ENCODE measurements around the gene IPPK.
A peak's percentile ranks its signal among the peaks of the same experiment; 100 is the strongest.

The IPPK gene, protein sequence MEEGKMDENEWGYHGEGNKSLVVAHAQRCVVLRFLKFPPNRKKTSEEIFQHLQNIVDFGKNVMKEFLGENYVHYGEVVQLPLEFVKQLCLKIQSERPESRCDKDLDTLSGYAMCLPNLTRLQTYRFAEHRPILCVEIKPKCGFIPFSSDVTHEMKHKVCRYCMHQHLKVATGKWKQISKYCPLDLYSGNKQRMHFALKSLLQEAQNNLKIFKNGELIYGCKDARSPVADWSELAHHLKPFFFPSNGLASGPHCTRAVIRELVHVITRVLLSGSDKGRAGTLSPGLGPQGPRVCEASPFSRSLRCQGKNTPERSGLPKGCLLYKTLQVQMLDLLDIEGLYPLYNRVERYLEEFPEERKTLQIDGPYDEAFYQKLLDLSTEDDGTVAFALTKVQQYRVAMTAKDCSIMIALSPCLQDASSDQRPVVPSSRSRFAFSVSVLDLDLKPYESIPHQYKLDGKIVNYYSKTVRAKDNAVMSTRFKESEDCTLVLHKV

DNA sequence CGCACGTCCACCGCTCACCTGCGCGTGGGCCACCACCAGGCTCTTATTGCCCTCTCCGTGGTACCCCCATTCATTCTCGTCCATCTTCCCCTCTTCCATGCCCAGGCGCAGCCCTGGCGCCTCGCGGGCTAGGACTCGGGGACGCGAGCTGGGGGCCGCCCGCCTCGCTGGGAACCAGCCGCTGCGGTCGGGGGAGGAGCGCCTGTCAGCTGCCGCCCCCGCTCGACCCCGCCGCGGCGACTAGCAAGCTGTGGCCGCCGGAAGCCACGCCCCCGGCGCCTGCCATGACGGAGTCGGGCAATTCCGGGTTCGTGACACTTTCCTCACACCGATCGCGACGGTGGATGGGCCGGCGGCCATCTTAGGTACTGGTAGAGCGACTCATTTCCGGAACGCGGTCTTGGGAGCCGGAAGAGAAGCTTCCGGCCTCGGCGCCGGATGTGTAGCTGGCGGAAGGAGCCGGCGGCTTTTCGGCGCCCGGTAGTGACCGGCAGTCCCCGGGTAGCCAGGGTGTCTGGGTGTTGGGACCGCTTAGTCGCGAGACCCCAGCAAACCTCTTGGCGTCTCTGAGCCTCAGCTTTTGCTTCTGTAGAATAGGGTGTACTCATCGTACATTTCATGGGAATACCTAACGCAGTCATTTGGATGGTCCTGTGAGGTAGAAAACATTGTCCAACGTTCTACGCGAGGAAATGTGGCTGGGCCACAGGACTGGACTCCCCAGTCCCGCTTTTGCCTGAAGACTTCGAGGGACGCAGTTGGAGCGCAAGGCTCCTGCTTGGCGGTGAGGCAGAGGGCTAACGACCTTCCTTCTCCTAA is at the start of gene IPPK:
Gene IPPK, minus strand, starts transcription at position 242 of the 819 bp plus-strand sequence. Its CDS starts 143 bp downstream, at position 99.
- DNase-seq (ENCODE audit: low read depth): peak; percentile 98

DNA sequence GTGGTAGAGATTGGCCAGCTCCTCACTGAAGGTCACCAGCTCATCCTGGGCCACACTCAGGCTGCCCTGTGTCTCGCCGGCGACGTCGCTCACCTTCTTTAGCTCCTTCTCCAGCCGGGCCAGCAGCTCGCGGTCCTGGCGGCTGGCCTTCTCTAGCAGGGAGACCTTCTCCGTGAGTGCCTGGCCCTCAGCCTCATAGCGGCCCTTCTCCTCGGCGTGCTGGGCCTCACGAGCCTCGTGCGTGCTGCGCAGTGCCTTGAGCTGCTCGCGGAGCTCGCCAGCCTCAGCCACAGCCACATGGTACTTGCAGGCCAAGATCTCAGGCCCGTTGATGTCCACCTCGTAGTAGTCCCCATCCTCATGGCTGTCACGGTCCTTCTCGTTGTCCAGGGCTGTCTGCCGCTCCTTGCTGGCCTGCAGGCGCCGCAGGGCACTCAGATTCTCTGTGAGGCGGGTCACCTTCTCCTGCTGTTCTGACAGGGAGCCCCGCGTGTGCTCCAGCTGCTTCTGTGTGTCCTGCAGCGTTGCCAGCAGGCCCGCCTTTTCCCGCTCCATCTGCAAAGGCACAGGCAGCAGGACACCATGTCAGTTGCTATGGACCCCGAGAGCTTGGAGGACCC is 49.2 kb upstream of the IPPK start:
- DNase-seq (ENCODE audit: low read depth): no peak

DNA sequence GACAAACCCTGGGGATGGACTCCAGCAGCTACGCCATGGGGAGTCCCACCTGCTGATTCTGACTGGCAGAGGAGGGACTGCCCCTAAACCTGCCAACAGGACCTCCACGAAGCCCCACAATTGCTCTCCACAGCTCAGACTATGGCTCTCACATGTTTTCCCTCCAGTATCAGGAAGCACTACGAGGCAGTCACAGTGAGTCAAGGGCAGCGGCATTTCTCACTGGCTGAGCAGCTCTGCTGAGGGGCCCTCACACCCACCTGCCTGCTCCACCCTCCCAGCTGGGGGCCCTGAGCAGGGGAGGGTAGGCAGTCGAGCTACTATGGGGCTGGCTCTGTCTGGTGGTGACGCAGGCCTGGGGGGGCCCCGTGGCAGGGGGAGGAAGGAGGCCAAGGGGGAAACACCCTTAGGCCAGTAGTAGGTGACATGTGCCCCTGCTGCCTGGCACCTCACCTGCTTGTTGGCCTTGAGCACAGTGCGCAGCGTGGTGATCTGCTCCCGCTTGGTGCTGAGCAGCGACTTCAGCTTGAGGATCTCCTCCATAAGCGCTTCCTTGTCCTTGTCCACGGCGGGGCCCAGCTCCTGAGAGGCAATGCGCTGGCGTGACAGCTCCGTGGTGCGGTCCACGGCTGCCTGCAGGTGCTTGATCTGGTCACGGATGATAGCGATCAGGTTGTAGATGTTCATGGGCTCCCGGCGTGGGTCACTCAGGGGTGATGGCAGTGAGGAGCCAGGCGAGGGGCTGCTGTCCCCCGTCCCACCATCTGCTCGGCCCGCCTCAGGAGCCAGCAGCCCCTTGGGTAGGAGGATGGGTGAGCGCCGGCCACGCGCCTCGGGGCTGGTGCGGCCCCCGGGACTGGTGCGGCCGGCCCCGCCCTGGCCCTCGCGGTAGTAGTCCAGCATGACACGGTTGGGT is 48.4 kb upstream of the IPPK start:
- DNase-seq (ENCODE audit: low read depth): no peak

DNA sequence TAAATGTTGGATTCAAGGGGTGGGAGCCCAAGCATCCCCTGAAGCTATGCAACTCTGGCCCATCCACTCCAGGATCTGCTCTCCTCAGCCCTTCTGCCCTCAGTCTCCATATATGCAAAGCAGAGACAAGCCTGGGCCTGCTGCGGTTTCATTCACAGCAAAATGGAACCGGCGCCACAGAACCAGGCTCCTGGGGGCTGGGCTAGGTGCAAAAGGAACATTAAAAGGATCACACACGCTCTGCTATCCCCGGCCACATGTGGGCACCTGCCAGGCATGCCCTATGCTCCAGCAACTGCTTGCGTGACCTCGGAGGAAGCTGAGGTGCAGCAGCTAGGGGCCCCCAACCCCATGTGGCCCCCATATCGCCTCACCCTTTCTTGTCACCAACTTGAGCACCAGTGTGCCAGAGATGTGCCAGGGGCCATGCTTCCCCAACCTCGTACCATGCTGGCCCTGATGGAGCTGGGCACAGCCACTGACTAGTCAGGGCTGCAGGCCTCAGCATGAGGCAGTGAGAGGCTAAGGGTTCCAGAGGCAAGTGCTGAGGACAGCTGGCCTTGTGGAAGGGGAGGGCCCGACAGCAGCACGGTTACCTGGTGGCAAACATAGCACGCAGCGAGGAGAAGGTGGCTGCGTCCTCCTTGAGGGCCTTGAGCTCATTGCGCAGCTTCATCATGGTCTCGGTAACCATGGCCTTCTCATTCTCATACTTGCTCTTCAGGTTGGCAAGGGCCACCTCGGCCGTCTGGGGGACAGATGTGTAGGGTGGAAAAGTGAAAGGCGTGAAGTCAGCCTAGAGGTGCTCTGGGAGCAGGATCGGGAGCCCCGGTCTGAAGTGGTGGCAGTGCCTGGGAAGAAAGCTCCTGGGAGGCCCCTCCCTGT is 47.5 kb upstream of the IPPK start:
- no peak for DNase-seq (ENCODE audit: low read depth)

DNA sequence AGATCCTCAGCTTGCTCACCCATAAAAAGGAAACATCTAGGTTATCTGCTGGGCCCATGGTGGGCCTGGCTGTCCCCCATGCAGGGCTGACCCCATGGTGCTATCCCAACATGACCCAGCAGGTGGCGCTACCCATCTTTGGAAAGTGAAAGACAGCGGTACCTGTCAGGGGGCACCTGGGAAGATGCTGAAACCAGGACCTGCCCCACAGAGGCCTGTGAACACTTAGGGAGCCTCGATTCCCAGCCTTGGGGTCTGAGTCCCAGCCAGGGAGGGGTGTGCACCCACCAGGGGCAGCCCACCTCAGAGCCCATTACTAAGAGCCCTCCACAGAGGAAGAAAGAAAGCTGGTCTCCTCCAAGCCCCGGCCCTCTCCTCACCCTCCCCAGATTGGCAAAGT is 46.6 kb upstream of the IPPK start:
- DNase-seq (ENCODE audit: low read depth): peak; percentile 72

DNA sequence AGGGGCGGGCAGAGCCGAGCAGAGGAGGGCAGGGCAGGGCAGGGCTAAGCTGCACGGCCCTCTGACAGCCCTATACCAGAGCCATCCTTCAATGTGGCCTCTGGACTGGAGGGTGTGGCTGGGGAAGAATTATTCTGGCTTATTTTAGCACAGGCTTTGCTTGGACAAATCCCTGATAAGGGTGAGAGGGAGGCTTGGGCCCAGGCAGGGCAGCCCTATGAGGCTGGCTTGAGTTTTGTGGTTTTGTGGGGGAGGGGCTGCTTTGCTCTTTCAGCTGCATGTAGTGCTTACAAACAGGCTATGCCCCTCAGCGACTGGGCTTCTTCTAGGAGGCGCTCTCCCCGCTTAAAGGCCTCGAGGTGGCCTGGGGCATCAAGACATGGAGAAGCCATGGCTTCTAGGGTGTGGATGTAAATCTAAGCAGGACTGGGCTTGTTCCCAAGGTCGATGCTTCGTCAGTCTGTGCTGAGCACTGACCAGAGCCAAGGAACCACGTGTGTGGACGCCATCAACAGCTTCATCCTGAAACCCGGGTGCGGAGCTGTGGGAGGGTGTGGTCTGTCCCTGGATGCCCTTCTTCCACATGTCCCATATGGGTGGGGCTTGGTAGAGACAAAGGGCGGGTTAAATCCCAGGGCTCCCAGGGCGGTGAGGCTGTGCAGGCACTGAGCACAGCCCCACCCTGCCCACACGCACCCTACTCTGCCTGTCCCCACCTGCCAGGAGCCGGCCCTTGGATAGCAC is 45.7 kb upstream of the IPPK start:
- DNase-seq (ENCODE audit: low read depth): no peak

DNA sequence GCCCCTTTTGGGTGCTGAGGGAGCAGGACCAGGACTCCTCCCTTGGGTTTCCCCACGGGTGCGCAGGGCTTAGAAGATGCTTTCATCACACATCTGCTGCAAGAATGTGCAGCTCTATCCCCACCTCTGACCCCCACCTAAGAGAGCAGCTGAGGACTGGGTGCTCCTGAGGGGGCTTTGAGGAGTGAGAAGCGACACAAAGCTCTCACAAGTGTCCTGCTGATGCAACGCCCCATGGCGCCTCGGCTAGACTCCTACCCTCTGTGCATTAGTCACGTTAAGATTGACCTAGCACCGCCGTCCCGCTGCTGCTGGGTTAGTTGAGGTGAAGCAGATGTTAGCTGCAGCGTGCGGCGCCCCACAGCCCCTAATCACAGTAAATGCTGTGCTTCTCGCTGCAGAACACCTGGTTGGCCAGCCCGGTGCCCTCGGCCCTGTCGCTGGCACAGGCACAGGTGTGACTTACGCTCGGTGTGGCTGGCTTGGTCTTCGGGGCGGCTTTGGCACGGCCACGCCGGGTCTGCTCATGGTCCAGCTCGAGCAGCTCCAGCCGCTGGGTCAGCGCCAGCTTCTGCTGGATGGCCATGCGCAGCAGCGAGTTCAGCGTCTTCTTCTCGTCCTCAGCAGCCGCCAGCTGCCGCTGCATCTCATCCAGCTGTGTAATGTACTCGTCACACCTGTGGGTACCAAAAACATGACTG is 45.0 kb upstream of the IPPK start:
- no peak for DNase-seq (ENCODE audit: low read depth)

DNA sequence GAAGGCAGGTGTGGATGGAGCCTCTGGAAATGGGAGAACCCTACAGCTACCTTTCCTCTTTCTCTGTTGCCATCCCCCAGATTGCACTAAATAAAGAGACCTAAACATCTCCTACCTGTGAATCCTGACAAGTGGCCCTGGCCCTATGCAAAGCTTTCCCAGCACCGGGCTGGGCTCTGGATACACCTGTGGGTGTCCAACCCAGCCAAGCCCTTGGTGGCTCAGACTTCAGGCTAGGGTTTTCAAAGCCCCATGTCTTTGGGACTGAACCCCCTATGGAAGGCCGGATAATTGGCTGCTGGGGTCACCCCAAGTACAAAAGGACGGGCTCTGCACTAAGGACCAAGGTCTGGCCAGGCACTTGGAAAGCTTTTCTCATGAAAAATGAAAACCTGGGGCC is 44.1 kb upstream of the IPPK start:
- no peak for DNase-seq (ENCODE audit: low read depth)

DNA sequence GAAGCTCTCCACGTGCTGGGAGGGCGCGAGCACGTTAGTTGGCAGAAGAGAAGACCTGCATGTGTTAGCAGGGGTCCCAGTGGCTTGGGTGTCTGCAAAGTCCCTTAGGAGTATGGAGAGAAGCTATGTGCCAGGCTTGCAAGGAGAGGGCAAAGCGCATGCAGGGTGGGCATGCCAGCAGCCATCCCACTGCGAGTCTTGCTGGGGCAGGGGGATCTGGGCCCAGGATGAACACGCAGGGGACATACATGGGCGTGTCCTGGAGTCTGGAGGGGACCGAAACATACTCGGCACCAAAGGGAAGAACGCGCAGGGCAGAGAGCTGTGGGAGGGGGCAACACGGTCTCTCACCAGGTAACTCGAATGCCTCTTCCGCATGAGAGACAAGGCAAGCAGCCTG is 43.6 kb upstream of the IPPK start:
- DNase-seq (ENCODE audit: low read depth): no peak

DNA sequence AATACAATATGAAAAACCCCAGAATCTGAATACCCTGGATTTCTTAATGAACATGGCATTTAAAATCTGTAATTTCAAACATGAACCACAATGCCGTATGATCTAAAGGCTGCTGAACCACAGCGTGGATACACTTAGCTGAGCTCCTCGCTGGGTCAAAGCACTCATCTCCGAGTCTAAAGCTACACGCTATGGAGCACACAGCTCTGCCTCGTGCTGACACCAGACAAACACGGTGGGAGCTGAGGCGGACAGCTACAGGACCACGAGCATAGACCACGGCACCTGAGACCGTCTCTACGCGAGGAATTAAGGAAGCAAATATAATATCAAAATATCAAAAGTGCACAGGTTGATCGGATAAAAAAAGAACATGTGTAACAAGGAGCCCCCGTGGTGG is 42.8 kb upstream of the IPPK start:
- DNase-seq (ENCODE audit: low read depth): no peak

DNA sequence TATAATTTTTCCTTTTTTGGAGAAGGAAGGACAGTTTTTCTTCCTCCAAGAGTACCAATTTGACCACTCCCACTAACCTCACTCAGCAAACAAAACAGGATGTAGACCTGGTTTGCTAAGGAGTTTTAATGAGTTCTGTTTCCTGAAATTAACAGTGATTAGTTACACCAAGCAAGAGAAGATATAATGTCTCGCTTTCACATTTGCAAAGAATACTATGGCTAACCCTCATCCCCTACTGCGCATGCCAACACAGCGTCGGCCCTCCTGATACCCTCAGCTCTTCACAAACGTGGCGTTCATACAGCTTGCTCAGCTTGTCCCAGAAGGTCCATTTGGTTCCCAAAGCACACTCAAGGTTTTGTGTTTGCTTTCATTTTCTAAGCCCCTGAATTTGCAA is 41.9 kb upstream of the IPPK start:
- DNase-seq (ENCODE audit: low read depth): no peak

DNA sequence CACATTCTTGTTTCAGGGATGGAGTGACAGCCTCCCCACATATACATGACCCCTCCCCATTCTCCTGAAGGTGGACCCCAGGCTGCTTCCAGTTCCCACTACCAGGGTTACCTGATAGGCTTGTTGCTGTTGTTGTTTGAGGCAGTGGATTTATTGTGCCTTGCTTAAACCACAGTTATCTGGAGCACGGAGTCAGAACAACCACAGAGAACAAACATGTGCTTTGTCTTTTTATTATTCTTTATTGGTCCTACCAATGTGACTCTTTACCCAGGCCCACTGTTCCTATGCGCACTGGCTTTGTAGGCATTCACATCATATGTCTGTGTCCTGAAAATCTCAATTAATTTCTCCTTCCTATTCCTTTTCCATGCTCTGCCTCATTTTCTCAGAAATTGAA is 41.2 kb upstream of the IPPK start:
- DNase-seq (ENCODE audit: low read depth): no peak

DNA sequence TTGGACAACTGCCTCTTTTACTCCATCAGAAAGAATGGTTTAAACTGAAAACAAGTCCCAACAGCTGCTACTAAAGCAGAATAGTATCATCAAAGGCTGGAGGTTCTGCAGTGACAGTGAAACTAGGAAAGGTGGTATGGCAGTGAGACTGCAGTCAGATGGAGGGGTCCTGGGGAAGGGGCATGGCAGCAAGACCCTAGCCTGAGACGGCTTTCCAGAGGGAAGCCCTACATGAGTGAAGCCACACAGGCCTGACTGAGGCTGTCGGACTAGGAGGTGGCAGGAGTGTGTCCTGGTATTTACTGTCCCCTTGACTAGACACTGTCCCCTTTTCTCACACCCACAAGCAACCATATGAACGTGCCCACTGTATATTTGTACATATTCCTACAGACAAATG is 40.4 kb upstream of the IPPK start:
- no peak for DNase-seq (ENCODE audit: low read depth)

DNA sequence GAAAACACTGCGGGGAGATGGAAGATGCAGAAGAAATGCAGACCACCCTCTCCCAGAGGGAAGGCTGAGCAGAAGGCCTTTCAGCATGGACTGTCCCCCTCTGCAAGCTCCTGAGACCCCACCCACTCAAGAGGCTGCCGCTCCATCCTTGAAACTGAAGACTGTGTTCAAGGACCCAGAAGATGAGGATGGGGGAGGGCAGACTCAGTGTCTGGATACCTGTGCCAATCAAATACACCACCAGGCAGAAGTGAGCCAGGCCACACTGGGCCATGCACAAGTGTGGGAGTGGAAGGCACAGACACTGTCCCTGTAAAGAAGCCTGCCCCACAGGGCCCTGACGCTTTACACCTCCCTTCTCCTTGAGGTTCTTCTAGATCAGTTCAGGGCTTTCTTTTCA is 40.0 kb upstream of the IPPK start:
- DNase-seq (ENCODE audit: low read depth): no peak

DNA sequence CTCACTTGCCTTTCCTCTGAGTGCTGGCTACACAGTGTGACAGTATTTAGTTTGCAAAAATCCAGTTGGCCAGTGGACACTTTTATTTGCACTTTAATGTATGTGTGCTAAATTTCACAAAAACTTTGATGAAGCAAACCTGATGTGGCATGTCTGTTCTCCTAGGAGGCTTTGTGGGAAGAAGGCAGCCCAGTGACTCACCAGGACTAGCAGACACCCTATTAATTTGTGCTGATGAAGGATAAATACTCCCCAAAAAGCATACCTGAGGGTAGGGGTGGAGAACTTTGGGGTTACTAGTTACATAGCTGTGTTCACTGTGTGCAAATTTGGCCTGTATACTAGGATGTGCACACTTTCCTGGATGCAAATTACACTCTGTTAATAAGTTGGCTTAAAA is 39.3 kb upstream of the IPPK start:
- DNase-seq (ENCODE audit: low read depth): no peak

DNA sequence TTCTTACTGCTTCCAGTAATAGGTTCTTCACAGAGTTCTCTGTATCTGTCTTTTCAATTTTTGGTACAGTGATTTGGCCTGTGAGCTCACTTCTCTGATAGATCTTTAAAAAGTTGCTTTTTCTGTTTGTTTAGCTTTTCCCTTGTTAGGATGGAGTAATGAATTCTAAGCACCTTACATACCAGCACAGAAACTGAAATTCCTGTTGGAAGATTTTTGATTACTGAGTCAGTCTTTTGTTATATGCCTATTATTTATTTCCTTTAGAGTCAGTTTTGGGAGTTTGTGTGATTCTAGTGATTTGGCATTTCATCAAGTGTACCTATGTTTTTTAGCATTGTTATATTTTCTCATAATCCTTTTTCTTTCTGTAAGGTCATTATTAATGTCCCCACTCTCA is 37.6 kb upstream of the IPPK start:
- no peak for DNase-seq (ENCODE audit: low read depth)

DNA sequence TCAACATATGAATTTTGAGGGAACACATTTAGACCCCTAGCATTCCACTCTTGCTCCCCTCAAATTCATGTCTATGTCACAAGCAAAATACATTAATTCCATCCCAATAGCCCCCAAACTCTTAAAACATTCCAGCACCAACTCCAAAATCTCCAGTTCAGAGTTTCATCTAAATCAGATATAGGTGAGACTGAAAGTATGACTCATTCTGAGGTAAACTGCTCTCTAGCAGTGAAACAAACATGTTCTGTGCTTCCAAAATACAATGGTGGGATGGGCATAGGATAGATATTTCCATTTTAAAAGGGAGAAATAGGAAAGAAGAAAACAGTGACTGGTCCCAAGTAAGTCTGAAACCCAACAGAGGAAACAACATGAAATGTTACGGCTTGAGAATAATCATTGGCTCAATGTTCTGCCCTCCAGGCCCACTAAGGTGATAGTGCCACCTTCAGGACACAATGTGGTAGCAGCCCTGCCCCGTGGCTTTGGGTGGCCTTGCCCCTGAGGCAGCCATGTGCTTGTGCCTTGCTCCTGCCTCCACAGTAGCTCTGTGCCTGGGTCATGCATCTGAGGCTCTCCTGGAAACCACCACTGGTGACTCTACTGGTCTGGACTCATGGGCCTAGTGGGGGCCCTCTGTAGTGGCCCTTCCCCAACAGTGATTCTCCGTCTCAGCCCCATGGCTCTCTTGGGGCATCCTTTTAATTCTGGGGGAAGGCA is 36.4 kb upstream of the IPPK start:
- DNase-seq (ENCODE audit: low read depth): peak; percentile 8

DNA sequence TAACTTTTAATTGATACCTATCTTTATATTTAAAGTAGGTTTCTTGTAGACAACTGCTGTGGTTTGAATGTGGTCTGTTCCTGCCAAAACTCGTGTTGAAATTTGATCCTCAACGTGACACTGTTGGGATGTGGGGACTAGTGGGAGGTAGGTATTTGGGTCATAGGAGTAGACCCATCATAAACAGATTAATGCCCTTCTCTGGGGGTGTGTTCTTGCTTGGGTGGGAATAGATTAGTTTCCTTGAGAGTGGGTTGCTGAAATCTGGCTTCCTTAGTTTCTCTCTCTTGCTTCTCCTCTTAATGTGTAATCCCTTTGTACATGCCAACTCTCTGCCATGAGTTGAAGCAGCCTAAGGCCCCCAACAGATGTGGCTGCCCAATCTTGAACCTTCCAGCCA is 34.6 kb upstream of the IPPK start:
- DNase-seq (ENCODE audit: low read depth): no peak

DNA sequence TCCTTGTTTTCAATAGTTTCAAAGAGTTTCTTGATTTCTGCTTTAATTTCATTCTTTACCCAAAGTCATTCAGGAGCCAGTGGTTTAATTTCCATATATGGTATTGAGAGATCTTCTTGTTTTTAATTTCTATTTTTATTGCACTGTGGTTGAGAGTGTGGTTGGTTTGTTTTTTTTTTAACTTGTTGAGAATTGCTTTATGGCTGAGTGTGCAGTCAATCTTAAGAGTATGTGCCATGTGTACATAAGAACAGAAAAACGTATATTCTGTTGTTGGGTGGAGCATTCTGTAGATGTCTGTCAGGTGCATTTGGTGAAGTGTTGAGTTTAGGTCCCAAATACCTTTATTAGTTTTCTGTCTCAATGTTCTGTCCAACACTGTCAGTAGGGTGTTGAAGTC is 26.7 kb upstream of the IPPK start:
- no peak for DNase-seq (ENCODE audit: low read depth)
